Suppressor macrophage treated with lipopolysaccharide for 1 hour (primary cell): ENCODE data around the gene PGM5.
A peak's percentile ranks its signal among the peaks of the same experiment; 100 is the strongest.
"Not testable (repeated sequence)": the region's sequence is repeated elsewhere in the genome, so short reads cannot be mapped to it uniquely, and the experiment has no call there.

ENCODE experiments used
- DNase-seq, 3 donors: peaks; one replicate each; pipeline ENCODE4 v3.0.0-alpha.2; 2020 to 2022

Gene PGM5

GRCh38 chr9:68356380-68357118, at the start of gene PGM5:
Gene PGM5, plus strand, starts transcription at chr9:68356611. Its CDS starts 517 bp downstream, at chr9:68357128.
- peak; percentile 41 to 68 (median 53) for DNase-seq

GRCh38 chr9:68307127-68307526, 49.3 kb upstream of the PGM5 start:
- DNase-seq, result not testable (repeated sequence)

GRCh38 chr9:68307654-68308053, 48.8 kb upstream of the PGM5 start:
- DNase-seq, result not testable (repeated sequence)

GRCh38 chr9:68311208-68311607, 45.2 kb upstream of the PGM5 start:
- DNase-seq, result not testable (repeated sequence)

GRCh38 chr9:68318209-68318608, 38.2 kb upstream of the PGM5 start:
- not testable (repeated sequence) for DNase-seq

- not testable (repeated sequence) for DNase-seq
These were observed 32.7 kb upstream of the PGM5 start for GRCh38 chr9:68323749-68324148.

- DNase-seq, result not testable (repeated sequence)
These were observed 31.9 kb upstream of the PGM5 start for GRCh38 chr9:68324518-68324917.

GRCh38 chr9:68329106-68329505, 27.3 kb upstream of the PGM5 start:
- DNase-seq, result not testable (repeated sequence)

GRCh38 chr9:68330531-68331173, 25.8 kb upstream of the PGM5 start:
- peak in 1 of 3 donors; percentile 2 for DNase-seq

GRCh38 chr9:68332122-68332521, 24.3 kb upstream of the PGM5 start:
- DNase-seq, result not testable (repeated sequence)

GRCh38 chr9:68335935-68336334, 20.5 kb upstream of the PGM5 start:
- DNase-seq, result not testable (repeated sequence)

GRCh38 chr9:68336639-68337339, 19.6 kb upstream of the PGM5 start:
- not testable (repeated sequence) for DNase-seq

GRCh38 chr9:68338000-68338399, 18.4 kb upstream of the PGM5 start:
- not testable (repeated sequence) for DNase-seq

GRCh38 chr9:68342265-68343025, 14.0 kb upstream of the PGM5 start:
- not testable (repeated sequence) for DNase-seq

- DNase-seq, result not testable (repeated sequence)
These were observed 13.2 kb upstream of the PGM5 start for GRCh38 chr9:68343242-68343641.

GRCh38 chr9:68343992-68344391, 12.4 kb upstream of the PGM5 start:
- not testable (repeated sequence) for DNase-seq

- DNase-seq, result not testable (repeated sequence)
These were observed 4.7 kb upstream of the PGM5 start for GRCh38 chr9:68351689-68352088.

- DNase-seq, result not testable (repeated sequence)
These were observed 425 bp upstream of the PGM5 start for GRCh38 chr9:68355993-68356379.

GRCh38 chr9:68357119-68357714, 806 bp downstream of the PGM5 start:
- DNase-seq, result peak in 1 of 3 donors; percentile 3

- peak in 2 of 3 donors; percentile 2 to 12 for DNase-seq
These were observed 10.6 kb downstream of the PGM5 start for GRCh38 chr9:68366933-68367547.

- not testable (repeated sequence) for DNase-seq
These were observed 19.4 kb downstream of the PGM5 start for GRCh38 chr9:68375789-68376188.

GRCh38 chr9:68377723-68378122, 21.3 kb downstream of the PGM5 start:
- DNase-seq, result not testable (repeated sequence)
